Neural crest cell (in vitro differentiated cells): Measurements from ENCODE around the gene TRMO. TPM values are rescaled to one million over a fixed set of nuclear protein-coding genes. Genes with fewer than 3 reads are reported as not detected.

Experiments used
- DNase-seq: peaks from one replicate; pipeline ENCODE4 v3.0.0; 2021; ENCODE audit warnings: low read depth, mixed read lengths, low spot score
- H3K27ac Mint-ChIP-seq: one replicate; pipeline ENCODE4 v1.8.0; 2021; ENCODE audit warnings: mild to moderate bottlenecking, mixed read lengths; ENCODE audit not compliant: unreplicated experiment
- H3K27me3 Mint-ChIP-seq: 2 replicates; pipeline ENCODE4 v1.8.0; 2021; ENCODE audit warnings: low read depth, mild to moderate bottlenecking, mixed read lengths
- H3K36me3 Mint-ChIP-seq: 2 replicates; pipeline ENCODE4 v1.8.0; 2021; ENCODE audit warnings: low read depth, mild to moderate bottlenecking, mixed read lengths
- H3K4me1 Mint-ChIP-seq: 2 replicates; pipeline ENCODE4 v1.8.0; 2021; ENCODE audit warnings: mixed read lengths
- H3K4me3 Mint-ChIP-seq: one replicate; pipeline ENCODE4 v1.8.0; 2021; ENCODE audit warnings: mild to moderate bottlenecking, mixed read lengths
- H3K9me3 Mint-ChIP-seq: 2 replicates; pipeline ENCODE4 v1.8.0; 2021; ENCODE audit warnings: mixed read lengths
- total RNA-seq: library from RNA; stranded (reverse); gene quantifications from 2 replicates; pipeline ENCODE4 v1.2.1, GENCODE V29; 2021
- TF ChIP-seq, protein P1 (sequence below): fragments of 200-600 bp; sonication (generic); conservative IDR thresholded peaks from 2 replicates; pipeline ENCODE4 v1.5.0; 2021; ENCODE audit warnings: antibody characterized with exemption, mild to moderate bottlenecking

Gene TRMO
- total RNA-seq, 1 donor from 2014 or later, result 11.4 TPM

GRCh38 chr9:97918611-97919010 is 3.7 kb downstream of the TRMO start:
- no peak for DNase-seq
- Mint-ChIP-seq H3K27me3 (peaks cover 12% of the 10 kb centered on the region), H3K9me3 (peaks cover 3% of the 10 kb centered on the region), H3K27ac (no peak overlapping the region), H3K4me3 (no peak overlapping the region), H3K4me1 (peaks cover 20% of the 10 kb centered on the region), H3K36me3 (no peaks in the 10 kb centered on the region)
- TF ChIP-seq, protein P1, sequence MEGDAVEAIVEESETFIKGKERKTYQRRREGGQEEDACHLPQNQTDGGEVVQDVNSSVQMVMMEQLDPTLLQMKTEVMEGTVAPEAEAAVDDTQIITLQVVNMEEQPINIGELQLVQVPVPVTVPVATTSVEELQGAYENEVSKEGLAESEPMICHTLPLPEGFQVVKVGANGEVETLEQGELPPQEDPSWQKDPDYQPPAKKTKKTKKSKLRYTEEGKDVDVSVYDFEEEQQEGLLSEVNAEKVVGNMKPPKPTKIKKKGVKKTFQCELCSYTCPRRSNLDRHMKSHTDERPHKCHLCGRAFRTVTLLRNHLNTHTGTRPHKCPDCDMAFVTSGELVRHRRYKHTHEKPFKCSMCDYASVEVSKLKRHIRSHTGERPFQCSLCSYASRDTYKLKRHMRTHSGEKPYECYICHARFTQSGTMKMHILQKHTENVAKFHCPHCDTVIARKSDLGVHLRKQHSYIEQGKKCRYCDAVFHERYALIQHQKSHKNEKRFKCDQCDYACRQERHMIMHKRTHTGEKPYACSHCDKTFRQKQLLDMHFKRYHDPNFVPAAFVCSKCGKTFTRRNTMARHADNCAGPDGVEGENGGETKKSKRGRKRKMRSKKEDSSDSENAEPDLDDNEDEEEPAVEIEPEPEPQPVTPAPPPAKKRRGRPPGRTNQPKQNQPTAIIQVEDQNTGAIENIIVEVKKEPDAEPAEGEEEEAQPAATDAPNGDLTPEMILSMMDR, result no peak

DNA sequence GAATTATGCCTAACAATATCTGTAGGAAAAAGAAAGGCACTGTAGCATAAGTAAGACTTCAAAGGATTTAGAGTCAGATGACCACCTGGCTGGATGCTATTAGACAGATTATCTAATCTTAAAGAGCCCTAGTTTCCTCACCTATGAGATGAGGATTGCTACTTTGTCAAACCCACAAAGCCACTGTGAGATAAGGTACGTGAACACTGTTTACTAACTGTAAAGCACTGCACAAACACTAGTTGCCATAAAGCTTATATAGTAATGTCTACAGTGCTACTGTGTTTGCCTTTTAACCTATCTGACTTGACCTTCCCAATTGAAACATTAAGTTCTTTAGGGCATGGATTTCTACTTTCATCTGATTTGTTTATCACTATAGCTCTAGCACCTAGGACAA is 10.3 kb downstream of the TRMO start:
- Mint-ChIP-seq H3K27ac (no peak overlapping the region), H3K9me3 (no peaks in the 10 kb centered on the region), H3K27me3 (no peaks in the 10 kb centered on the region), H3K4me3 (no peak overlapping the region), H3K4me1 (no peaks in the 10 kb centered on the region), H3K36me3 (no peaks in the 10 kb centered on the region)
- TF ChIP-seq, protein P1, result no peak
- no peak for DNase-seq

- H3K36me3 Mint-ChIP-seq, result no peaks in the 10 kb centered on the region
- H3K4me1 Mint-ChIP-seq, result no peaks in the 10 kb centered on the region
- DNase-seq, result no peak
- H3K27me3 Mint-ChIP-seq, result no peaks in the 10 kb centered on the region
- TF ChIP-seq, protein P1, result no peak
- H3K27ac Mint-ChIP-seq, result no peak overlapping the region
- H3K4me3 Mint-ChIP-seq, result no peak overlapping the region
- no peaks in the 10 kb centered on the region for H3K9me3 Mint-ChIP-seq
Measured at GRCh38 chr9:97911528-97911927, 10.8 kb downstream of the TRMO start.

GRCh38 chr9:97910357-97910756 is 11.9 kb downstream of the TRMO start:
- no peak overlapping the region for H3K27ac Mint-ChIP-seq
- peaks cover 4% of the 10 kb centered on the region for H3K36me3 Mint-ChIP-seq
- TF ChIP-seq, protein P1, result no peak
- no peaks in the 10 kb centered on the region for H3K9me3 Mint-ChIP-seq
- no peak for DNase-seq
- H3K4me3 Mint-ChIP-seq, result no peak overlapping the region
- no peaks in the 10 kb centered on the region for H3K27me3 Mint-ChIP-seq
- H3K4me1 Mint-ChIP-seq, result no peaks in the 10 kb centered on the region

DNA sequence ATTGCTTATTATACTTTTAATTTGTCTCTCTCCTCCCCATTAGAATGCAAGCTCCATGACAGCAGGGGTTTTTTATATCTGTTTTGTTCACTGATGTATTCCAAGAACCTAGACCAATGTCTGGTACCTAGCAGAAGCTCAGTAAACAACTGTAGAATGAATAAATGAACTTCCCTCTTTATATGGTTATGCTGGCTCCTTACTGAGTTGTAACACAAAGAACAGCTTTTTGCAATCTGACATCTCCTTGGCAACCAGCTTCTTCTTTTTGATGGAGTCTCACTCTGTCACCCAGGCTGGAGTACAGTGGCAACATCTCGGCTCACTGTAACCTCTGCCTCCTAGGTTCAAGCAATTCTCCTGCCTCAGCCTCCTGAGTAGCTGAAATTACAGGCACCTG is 13.6 kb downstream of the TRMO start:
- no peaks in the 10 kb centered on the region for H3K9me3 Mint-ChIP-seq
- H3K4me1 Mint-ChIP-seq, result no peaks in the 10 kb centered on the region
- no peak overlapping the region for H3K4me3 Mint-ChIP-seq
- no peak for DNase-seq
- no peaks in the 10 kb centered on the region for H3K27me3 Mint-ChIP-seq
- H3K36me3 Mint-ChIP-seq, result peaks cover 4% of the 10 kb centered on the region
- no peak overlapping the region for H3K27ac Mint-ChIP-seq
- TF ChIP-seq, protein P1, result no peak

DNA sequence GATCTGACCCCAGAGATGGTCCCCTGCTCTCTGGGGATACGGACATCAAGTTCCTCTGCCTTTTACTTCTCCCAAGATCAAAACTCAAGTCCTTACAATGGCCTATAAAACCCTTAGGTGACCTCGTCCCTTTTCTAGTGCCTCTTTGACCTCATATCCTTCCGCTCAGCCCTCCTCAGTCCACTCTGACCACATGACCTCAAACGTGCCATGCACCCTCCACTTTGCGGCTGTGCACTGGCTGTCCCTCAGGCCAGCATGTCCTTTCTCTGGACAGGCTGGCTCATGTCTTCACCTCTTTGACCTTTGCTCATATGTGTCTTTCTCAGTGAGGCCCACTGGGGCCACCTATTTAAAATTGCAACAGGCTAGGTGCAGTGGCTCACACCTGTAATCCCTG is 14.7 kb downstream of the TRMO start:
- Mint-ChIP-seq H3K27me3 (no peaks in the 10 kb centered on the region), H3K27ac (peak overlapping the region; percentile 84), H3K36me3 (peaks cover 4% of the 10 kb centered on the region), H3K4me3 (no peak overlapping the region), H3K4me1 (no peaks in the 10 kb centered on the region), H3K9me3 (no peaks in the 10 kb centered on the region)
- TF ChIP-seq, protein P1, result no peak
- DNase-seq, result no peak
